Activated CD8-positive, alpha-beta T cell treated with anti-CD3 and anti-CD28 coated beads for 36 hours (primary cell): ENCODE measurements around the gene AGAP1. TPM values are rescaled to one million over a fixed set of nuclear protein-coding genes. Genes with fewer than 3 reads are reported as not detected.

Experiments
- ATAC-seq: fragments of 200-7000 bp; cut with Tn5 transposase; one replicate; pipeline ENCODE4 v1.10.0; 2021; ENCODE audit warnings: mild to moderate bottlenecking, moderate library complexity
- CTCF ChIA-PET: fragments of 350-600 bp; sonication (Branson Sonifier 250); formaldehyde crosslinking; loops from one replicate; lab custom pipeline; 2021; ENCODE audit warnings: antibody characterized with exemption; lab: Charles Lee
- POLR2A ChIA-PET: fragments of 350-600 bp; sonication (Branson Sonifier 250); formaldehyde crosslinking; loops from one replicate; lab custom pipeline; 2021; ENCODE audit warnings: antibody characterized with exemption; lab: Charles Lee
- DNase-seq: peaks from one replicate; pipeline ENCODE4 v3.0.0-alpha.2; 2020
- H3K27ac Mint-ChIP-seq: one replicate; pipeline ENCODE4 v1.8.0; 2021; ENCODE audit warnings: mild to moderate bottlenecking, mixed read lengths
- H3K27me3 Mint-ChIP-seq: one replicate; pipeline ENCODE4 v1.8.0; 2021; ENCODE audit warnings: mixed read lengths
- H3K36me3 Mint-ChIP-seq: one replicate; pipeline ENCODE4 v1.8.0; 2021; ENCODE audit warnings: low read depth, mixed read lengths
- H3K4me1 Mint-ChIP-seq: one replicate; pipeline ENCODE4 v1.8.0; 2021; ENCODE audit warnings: low read depth, mixed read lengths
- H3K4me3 Mint-ChIP-seq: one replicate; pipeline ENCODE4 v1.8.0; 2021; ENCODE audit warnings: mild to moderate bottlenecking, moderate library complexity, mixed read lengths
- H3K9me3 Mint-ChIP-seq: one replicate; pipeline ENCODE4 v1.8.0; 2021; ENCODE audit warnings: mixed read lengths
- intact Hi-C: fragments of 100-400 bp; cut with micrococcal nuclease; formaldehyde crosslinking; loops from one replicate; pipeline ENCODE4 v1.10.0; 2022
- total RNA-seq, 2 experiments: library from RNA; stranded (reverse); gene quantifications; one replicate each; pipeline ENCODE4 v1.2.3, GENCODE V29; 2021
- TF ChIP-seq, protein P1 (sequence below): fragments of 200-600 bp; IDR thresholded peaks from one replicate; pipeline ENCODE4 v1.8.0; 2022; ENCODE audit warnings: antibody characterized with exemption, mild to moderate bottlenecking

Gene AGAP1
- total RNA-seq, 2 experiments from 2014 or later = 2.5 to 2.9 TPM

DNA sequence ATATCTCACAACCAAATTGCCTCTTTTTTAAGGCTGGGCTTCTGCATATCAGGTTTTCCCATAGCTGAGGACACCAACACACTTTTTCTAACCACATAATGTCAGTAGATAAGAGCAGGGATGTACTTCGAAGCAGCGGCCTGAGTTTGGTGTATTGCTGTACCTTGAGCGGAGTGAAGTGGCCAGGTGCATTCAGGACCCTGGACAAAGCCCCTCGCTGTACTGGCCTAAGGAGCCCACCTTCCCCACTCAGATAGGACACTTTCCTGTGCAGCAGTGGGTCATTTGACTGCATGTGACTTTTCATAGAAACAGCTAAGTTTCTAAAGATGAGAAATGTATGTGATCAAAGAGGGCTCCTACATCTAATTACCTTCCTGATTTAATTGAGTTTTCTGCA lies 461.8 kb downstream of the AGAP1 start:
- intact Hi-C loops = no loop called here
- ATAC-seq (no peak), DNase-seq (no peak)
- no peaks in the 10 kb centered on the region for H3K36me3 Mint-ChIP-seq
- H3K4me3 Mint-ChIP-seq = no peak overlapping the region
- POLR2A ChIA-PET = no interaction called here
- no peaks in the 10 kb centered on the region for H3K9me3 Mint-ChIP-seq
- TF ChIP-seq, protein P1, sequence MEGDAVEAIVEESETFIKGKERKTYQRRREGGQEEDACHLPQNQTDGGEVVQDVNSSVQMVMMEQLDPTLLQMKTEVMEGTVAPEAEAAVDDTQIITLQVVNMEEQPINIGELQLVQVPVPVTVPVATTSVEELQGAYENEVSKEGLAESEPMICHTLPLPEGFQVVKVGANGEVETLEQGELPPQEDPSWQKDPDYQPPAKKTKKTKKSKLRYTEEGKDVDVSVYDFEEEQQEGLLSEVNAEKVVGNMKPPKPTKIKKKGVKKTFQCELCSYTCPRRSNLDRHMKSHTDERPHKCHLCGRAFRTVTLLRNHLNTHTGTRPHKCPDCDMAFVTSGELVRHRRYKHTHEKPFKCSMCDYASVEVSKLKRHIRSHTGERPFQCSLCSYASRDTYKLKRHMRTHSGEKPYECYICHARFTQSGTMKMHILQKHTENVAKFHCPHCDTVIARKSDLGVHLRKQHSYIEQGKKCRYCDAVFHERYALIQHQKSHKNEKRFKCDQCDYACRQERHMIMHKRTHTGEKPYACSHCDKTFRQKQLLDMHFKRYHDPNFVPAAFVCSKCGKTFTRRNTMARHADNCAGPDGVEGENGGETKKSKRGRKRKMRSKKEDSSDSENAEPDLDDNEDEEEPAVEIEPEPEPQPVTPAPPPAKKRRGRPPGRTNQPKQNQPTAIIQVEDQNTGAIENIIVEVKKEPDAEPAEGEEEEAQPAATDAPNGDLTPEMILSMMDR = no peak
- no peak overlapping the region for H3K27ac Mint-ChIP-seq
- H3K27me3 Mint-ChIP-seq = peaks cover 20% of the 10 kb centered on the region
- peaks cover 15% of the 10 kb centered on the region for H3K4me1 Mint-ChIP-seq
- CTCF ChIA-PET = no interaction called here

DNA sequence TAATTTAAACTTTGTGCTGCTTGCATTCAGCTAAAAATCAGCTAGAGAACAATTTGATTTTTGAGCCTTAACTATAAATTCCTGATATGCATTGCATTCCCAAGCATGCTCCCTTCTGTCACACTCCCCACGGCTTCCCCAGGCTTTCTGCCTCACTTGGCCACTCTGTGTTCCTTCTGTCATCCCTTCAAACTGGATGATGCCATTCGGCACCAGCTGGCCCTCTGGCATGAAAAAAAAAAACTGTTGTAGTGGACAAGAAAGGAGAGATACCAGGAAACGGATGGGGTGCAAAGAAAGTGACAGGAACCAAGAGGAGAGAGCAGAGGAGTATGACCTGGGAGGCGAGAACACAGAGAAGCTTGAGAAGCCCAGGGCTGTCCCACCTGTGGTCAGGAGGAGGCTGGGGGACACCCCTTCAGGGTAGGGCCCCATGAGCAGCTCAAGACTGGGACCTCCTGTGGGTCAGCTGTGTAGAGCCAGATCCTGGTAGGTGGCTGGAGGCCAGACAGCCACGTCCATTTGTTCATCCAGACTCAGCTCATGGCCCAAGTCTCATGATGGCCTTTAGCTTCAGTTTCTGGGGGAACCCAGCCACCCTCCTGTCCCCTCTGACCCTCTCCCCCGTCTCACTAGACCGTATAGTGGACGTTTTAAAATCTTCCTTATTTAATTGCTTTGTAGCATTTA lies 462.6 kb downstream of the AGAP1 start:
- H3K36me3 Mint-ChIP-seq = no peaks in the 10 kb centered on the region
- intact Hi-C loops = no loop called here

DNA sequence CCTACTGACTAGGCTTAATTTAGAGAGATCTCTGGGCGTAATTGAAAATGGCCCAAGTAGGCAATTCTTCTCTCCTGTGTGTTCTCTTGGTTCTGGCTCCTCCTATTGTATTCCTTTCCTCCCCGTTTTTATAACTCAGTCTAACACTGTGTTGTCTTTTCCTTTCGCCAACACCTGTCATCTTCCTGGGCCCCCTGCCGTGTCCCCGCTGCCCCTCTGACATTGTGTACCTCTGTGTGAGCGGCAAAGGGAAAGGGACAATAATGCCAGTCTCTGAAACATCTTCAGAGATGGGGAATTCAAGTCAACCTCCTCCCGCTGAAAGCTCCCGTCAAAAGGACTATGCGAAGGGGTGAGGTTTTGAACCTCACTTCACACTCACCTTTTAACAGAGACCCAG lies 463.4 kb downstream of the AGAP1 start:
- ATAC-seq (no peak), DNase-seq (no peak)
- TF ChIP-seq, protein P1 = no peak
- CTCF ChIA-PET = no interaction called here
- peaks cover 14% of the 10 kb centered on the region for H3K27me3 Mint-ChIP-seq
- no peak overlapping the region for H3K27ac Mint-ChIP-seq
- no peaks in the 10 kb centered on the region for H3K9me3 Mint-ChIP-seq
- no peaks in the 10 kb centered on the region for H3K36me3 Mint-ChIP-seq
- intact Hi-C loops = no loop called here
- POLR2A ChIA-PET = no interaction called here
- H3K4me3 Mint-ChIP-seq = no peak overlapping the region
- peaks cover 4% of the 10 kb centered on the region for H3K4me1 Mint-ChIP-seq

More for the DNA sequence above, 462.6 kb downstream of the AGAP1 start:
- Mint-ChIP-seq H3K9me3 (no peaks in the 10 kb centered on the region), H3K4me1 (peaks cover 11% of the 10 kb centered on the region), H3K27ac (no peak overlapping the region), H3K27me3 (peaks cover 16% of the 10 kb centered on the region), H3K4me3 (no peak overlapping the region)
- DNase-seq (no peak), ATAC-seq (no peak)
- CTCF ChIA-PET = no interaction called here
- POLR2A ChIA-PET = no interaction called here
- TF ChIP-seq, protein P1 = no peak

DNA sequence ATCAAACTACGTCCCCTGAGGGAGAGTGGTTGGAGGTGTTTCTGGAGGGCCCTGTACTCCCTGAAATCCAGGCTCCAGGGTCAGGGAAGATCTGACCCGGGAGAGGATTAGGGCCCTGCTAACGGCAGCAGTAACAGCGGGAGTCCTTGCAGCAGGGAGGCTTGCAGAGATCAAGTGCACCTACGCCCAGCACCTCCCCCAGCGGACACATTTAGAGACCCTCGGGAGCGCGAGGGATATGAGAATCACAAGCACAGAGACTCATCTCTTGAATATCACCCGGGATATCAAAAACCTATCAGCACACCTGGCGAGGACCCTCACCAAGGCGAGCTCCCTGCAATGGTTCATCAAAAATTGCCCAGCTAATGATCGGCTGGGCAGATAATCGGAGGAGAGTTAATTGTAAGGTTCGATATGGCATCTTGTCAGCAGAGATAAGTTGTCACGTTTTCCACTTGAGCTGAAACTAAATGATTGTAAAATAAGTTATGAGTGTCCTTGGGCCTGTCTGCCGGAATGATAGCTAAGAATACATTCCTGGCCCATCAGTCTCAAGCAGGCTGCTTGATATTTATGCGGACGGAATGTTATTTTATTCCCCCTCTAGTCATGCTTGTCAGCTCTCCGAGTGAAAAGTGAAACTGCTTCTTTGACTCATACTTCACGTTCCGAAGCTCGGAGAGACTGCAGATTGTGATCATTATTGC lies 464.5 kb downstream of the AGAP1 start:
- DNase-seq (no peak), ATAC-seq (no peak)
- POLR2A ChIA-PET = no interaction called here
- TF ChIP-seq, protein P1 = no peak
- H3K36me3 Mint-ChIP-seq = no peaks in the 10 kb centered on the region
- peaks cover 11% of the 10 kb centered on the region for H3K27me3 Mint-ChIP-seq
- CTCF ChIA-PET = no interaction called here
- H3K9me3 Mint-ChIP-seq = no peaks in the 10 kb centered on the region
- no peaks in the 10 kb centered on the region for H3K4me1 Mint-ChIP-seq
- no peak overlapping the region for H3K4me3 Mint-ChIP-seq
- intact Hi-C loops = no loop called here
- no peak overlapping the region for H3K27ac Mint-ChIP-seq

DNA sequence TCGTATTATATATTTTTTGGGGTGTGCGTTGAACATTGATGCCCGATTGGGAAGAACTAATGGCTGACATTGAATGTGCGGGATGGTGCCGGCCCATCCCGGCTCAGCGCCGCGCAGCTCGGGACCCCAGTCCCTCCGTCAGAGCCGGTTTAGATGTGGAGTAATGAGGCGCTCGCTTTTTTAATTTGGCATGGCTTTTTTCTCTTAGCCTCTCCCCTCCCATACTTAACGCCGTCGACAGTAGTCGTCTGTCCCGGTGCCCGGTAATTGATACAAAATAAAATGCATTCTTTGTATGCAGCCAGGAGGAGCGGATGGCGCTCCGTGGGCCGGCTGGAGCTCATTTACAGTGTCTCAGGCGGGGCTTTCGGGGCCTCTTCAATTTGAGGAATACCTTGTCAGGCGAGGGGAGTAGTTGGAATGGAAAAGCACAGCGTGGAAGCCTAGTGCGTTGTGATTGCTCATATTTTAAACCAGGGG lies 465.1 kb downstream of the AGAP1 start:
- ATAC-seq (no peak), DNase-seq (no peak)
- intact Hi-C loops = no loop called here
- ChIA-PET CTCF (no interaction called here), POLR2A (no interaction called here)
- no peak overlapping the region for H3K4me3 Mint-ChIP-seq
- no peaks in the 10 kb centered on the region for H3K4me1 Mint-ChIP-seq
- peaks cover 11% of the 10 kb centered on the region for H3K27me3 Mint-ChIP-seq
- H3K27ac Mint-ChIP-seq = no peak overlapping the region
- no peaks in the 10 kb centered on the region for H3K9me3 Mint-ChIP-seq
- no peaks in the 10 kb centered on the region for H3K36me3 Mint-ChIP-seq
- TF ChIP-seq, protein P1 = no peak
